Measurements from ENCODE around the gene CDC14A.

CDC14A gene

DNA sequence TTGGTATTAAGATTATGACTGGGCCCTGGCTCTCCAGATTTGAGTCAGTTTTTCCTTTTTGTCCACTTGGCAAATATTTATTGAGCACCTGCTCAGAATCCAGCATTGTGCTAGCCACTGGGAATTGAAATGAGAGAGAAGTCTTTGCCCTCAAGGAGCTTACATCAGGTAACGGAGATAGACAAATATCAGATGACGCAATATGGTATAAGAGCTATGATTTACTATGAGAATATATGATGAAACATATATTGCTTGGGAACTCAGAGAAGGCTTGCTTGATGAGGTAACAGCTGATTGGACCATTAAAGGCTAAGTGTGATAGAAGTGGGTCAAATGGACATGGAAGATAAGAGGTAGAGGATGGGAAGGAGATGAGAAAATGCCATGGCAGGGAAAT lies 144.6 kb downstream of the CDC14A start:
- no peak for DNase-seq (ENCODE audit: low read depth)

DNA sequence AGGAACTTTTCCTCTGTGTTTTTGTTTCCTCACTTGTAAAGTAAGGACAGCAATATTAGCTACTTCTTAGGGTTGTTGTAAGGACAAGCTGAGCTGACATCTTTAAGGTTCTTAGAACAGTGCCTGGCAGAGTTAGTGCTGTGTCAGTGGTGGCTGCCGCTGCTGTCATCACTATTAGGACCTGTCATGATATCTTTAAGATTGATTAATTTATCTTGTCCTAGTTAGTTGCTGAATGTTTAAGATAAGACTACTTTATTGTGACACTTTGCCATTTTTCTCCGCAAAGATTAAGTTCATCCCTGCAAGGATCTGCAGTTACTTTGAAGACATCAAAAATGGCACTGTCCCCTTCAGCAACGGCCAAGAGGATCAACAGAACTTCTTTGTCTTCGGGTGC lies 145.5 kb downstream of the CDC14A start:
- DNase-seq (ENCODE audit: low read depth) = no peak

GRCh38 chr1:100499194-100499811 lies 147.0 kb downstream of the CDC14A start:
- no peak for DNase-seq (ENCODE audit: low read depth)

DNA sequence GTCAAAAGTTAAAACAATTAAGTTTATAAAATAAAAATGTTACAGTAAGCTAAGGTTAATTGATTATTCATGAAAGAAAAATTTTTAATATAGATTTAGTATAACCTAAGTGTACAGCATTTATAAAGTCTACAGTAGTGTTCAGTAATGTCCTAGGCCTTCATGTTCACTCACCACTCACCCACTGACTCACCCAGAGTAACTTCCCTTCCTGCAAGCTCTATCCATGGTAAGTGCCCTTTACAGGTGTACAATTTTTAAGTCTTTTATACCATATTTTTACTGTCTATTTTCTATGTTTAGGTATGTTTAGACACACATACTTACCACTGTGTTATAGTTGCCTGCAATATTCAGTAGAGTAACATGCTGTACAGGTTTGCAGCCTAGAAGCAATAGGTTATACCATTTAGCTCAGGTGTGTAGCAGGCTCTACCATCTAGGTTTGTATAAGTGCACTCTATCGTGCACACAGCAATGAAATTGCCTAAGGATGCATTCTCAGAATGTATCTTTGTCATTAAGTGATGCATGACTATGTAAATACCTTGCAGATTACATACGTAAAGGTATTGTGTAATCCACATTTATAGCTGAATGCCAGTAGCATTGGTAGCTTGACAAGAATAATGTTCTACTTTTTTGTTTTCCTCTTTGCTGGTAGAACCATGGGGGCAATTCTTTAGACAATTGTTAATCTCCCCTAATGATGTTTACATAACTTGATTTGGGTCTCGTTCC lies 149.9 kb downstream of the CDC14A start:
- peak; percentile 22 for DNase-seq (ENCODE audit: low read depth)

GRCh38 chr1:100506217-100506616 lies 153.9 kb downstream of the CDC14A start:
- no peak for DNase-seq (ENCODE audit: low read depth)

DNA sequence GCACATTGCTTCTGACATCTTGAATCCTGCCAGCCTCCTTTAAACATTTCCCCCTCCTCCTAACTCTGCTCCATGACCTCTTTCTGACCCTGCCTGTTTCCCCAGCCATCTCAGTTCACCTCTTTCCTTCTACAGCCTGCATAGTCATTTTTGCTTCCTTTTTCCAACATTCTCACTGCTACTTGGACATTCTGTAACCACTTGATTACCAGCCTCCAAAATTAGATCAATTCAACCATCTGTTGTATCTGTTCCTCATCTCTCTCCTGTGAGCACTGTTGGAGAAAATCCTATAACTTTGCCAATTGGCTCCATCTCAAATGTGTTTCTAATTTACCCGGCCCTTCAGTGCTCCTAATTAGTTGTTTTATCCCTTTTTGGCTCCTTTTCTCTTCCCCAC lies 158.1 kb downstream of the CDC14A start:
- no peak for DNase-seq (ENCODE audit: low read depth)

DNA sequence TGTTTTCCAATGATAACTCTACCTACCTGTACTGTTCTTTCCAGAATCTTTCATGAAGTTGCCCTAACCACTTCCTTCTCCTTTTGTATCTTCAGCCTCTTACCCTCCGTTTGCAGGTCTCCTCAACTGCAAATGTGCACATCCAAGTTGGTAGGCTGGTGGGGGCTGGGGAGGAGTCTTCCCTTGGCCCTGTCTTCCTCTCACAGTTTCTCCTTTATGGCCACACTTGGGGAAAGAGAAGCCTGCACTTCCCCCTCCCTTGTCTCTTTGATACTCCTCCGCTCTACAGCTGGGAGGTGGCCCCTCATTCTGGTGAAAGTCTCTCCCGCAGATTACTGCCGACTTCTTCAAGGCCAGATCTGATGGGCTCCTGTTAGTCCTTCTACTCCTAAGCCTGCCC lies 158.8 kb downstream of the CDC14A start:
- no peak for DNase-seq (ENCODE audit: low read depth)

- DNase-seq (ENCODE audit: low read depth) = no peak
Measured at GRCh38 chr1:100511773-100512172, 159.5 kb downstream of the CDC14A start.

DNA sequence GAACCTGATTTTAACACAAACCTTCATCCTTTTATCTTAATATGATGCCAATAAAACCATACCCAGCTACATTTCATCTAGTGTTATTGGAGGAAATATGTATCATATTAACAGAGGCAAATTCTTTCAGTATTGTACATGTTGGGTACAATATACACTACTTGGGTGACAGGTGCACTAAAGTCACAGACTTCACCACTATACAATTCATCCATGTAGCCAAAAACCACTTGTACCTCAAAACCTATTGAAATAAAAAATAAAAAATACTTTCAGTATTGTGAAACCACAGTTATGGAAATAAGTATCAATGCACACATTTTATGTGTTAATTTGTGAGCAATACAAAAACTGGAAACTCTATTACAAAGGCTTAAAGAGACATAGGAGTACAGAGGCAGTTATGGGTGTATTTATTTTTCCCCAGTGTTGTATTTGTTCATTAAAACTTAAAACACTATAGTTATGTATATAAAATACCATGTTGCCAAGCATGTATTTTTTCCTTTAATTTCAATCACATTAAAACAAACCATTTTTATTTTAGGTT lies 160.6 kb downstream of the CDC14A start:
- no peak for DNase-seq (ENCODE audit: low read depth)

GRCh38 chr1:100516857-100517256 lies 164.6 kb downstream of the CDC14A start:
- DNase-seq (ENCODE audit: low read depth) = no peak

GRCh38 chr1:100517515-100517914 lies 165.2 kb downstream of the CDC14A start:
- DNase-seq (ENCODE audit: low read depth) = no peak

DNA sequence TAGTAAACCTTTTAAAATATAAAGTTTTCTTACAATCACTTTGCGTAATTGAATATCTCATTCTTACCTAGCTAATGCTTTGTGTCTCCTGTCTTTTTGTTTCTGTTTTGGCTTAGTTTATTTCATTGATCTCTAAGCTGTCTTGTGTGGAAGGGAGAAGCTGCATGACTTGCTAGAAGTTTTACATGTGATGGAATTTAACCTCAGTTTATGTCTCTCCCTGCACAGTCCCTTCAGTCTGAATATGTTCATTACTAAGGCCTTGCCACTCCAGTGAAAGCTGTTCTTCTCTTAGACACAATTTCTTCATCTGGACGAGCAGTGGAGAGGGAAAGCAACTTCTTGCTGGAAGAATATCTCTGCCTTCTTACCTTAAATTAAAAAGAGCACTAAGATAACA lies 165.7 kb downstream of the CDC14A start:
- no peak for DNase-seq (ENCODE audit: low read depth)

DNA sequence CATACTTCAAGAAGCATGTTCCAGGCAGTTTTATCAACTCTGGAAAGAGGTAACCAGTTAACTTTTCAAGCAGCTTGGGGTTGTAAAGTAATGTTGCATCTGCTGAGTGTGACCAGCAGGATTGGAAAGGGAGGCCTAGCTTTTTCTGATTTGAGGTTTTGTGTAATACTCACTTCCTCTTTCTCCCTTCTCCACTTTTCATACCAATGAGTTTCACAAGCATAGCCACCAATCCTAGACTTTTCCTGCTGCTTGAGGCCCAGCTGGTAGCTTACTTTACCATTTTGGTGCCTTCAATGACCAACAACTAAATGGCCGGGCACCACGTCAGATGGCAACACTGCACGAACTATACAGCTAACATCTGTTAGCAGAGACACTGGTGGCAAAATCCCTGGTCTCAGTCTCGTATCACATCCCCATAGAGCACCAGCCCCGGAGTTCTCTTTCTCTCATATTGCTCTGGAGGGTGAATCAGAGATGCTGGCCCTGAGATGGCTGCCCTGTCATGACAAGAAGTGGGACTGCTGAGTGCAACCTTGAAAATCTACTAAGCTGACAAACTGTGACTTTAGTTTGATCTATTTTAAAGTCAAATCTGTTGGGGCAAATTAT lies 170.8 kb downstream of the CDC14A start:
- no peak for DNase-seq (ENCODE audit: low read depth)

DNA sequence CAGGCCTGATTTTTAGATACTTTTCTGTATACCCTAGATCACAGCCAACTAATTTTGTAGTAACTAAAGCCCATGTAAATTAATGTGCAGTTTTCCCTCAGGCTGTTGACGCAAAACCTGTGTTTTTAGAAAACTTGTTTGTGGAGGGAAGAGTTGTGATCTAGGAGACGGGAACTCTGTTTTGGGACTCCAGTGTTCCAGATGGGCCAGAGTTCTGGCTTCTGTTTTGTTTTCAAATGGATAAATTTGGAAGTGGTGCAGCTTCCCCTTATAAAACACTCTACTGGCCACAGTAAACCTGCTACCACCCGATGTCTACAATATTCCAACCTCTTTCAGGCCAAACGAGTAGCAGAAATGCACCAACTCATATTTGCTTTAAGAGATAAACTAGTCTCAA lies 172.0 kb downstream of the CDC14A start:
- no peak for DNase-seq (ENCODE audit: low read depth)

DNA sequence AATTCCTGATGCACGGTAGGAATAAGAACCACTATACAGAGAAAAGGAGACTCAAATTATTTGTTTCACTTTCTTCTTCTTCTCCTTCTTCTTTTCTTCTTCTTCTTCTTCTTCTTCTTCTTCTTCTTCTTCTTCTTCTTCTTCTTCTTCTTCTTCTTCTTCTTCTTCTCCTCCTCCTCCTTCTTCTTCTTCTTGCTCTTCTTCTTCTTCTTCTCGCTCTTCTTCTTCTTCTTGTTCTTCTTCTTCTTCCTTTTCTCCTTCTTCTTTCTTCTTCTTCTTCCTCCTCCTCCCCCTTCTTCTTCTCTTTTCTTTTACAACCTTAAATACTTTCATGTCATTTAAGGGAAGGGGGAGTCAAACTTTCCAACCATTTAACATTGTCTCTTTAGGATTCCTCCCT lies 174.6 kb downstream of the CDC14A start:
- no peak for DNase-seq (ENCODE audit: low read depth)

GRCh38 chr1:100528871-100529270 lies 176.6 kb downstream of the CDC14A start:
- DNase-seq (ENCODE audit: low read depth) = no peak

GRCh38 chr1:100530141-100530540 lies 177.8 kb downstream of the CDC14A start:
- no peak for DNase-seq (ENCODE audit: low read depth)

GRCh38 chr1:100530880-100531487 lies 178.7 kb downstream of the CDC14A start:
- DNase-seq (ENCODE audit: low read depth) = peak; percentile 33

DNA sequence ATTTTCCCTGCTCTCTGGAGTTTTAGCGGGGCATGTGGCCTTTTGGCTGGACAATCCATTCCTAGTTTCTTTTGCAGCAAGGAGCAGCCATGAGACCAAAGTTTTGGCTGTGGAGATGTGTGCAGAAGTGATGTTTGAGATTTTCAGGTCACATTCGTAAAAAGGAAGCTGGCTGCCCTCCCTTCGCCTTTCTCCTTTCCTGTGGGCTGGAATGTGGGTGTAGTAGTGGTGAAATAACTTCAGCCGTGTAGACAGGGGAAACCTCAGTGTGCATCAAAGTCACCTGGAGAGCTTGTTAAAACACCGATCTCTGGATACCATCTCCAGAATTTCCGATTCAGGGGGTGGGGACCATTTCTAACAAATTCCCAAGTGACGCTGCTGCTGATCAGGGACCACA lies 180.3 kb downstream of the CDC14A start:
- DNase-seq (ENCODE audit: low read depth) = no peak

DNA sequence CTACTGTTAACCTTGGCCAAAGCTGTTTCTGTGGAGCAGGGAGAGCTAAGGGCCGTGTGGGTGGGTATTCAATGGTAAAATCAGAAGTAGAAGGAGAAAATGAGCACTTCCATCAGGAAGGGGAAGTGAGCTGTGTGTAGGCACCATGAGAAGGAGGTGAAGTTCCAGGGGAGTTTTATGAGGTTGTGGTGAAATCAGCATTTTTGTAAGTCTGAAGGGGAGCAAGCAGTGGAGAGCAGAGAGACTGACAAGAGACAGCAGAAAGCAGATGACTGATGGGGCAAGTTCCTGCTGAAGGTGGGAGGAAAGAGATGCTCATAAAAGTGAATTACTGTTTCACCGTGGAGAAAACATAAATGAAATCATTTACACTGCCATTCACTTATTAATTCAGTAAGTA lies 183.0 kb downstream of the CDC14A start:
- DNase-seq (ENCODE audit: low read depth) = no peak

- no peak for DNase-seq (ENCODE audit: low read depth)
Measured at GRCh38 chr1:100536031-100536430, 183.7 kb downstream of the CDC14A start.

DNA sequence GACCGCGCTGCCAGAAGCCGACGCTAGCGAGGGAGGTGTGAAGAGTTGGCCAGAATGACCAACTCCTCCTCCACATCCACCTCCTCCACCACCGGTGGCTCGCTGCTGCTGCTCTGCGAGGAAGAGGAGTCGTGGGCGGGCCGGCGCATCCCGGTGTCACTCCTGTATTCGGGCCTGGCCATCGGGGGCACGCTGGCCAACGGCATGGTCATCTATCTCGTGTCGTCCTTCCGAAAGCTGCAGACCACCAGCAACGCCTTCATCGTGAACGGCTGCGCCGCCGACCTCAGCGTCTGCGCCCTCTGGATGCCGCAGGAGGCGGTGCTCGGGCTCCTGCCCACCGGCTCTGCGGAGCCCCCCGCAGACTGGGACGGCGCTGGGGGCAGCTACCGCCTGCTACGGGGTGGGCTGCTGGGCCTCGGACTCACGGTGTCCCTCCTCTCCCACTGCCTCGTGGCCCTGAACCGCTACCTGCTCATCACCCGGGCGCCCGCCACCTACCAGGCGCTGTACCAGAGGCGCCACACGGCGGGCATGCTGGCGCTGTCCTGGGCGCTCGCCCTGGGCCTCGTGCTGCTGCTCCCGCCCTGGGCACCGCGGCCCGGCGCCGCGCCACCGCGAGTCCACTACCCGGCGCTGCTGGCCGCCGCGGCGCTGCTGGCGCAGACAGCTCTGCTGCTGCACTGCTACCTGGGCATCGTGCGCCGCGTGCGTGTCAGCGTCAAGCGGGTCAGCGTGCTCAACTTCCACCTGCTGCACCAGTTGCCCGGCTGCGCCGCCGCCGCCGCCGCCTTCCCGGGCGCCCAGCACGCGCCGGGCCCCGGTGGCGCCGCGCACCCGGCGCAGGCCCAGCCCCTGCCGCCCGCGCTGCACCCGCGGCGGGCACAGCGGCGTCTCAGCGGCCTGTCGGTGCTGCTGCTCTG lies 186.9 kb downstream of the CDC14A start:
- no peak for DNase-seq (ENCODE audit: low read depth)

All from HS-5 (cell line).